Left lung (tissue), 10 donors: ENCODE data around the gene NTHL1. TPM values are rescaled to one million over a fixed set of nuclear protein-coding genes. Genes with fewer than 3 reads are reported as not detected.
A peak's percentile ranks its signal among the peaks of the same experiment; 100 is the strongest.

Source experiments
- ATAC-seq: fragments of 200-7000 bp; cut with Tn5 transposase; one replicate; pipeline ENCODE4 v1.9.1; 2020; ENCODE audit warnings: moderate library complexity
- DNase-seq, 4 donors: peaks; one replicate each; pipeline ENCODE4 v3.0.0-alpha.2; 2013 to 2020
- H3K27ac ChIP-seq, 2 donors: fragments of 200-600 bp; sonication (generic) in 1 of 2; one replicate each; pipeline versions ENCODE4 v1.5.0 to v1.8.0; 2020 to 2021
- H3K27me3 ChIP-seq, 2 donors: fragments of 200-600 bp; sonication (generic) in 1 of 2; one replicate each; pipeline versions ENCODE4 v1.5.0 to v1.8.0; 2020 to 2021
- H3K36me3 ChIP-seq, 2 donors: fragments of 200-600 bp; sonication (generic) in 1 of 2; one replicate each; pipeline versions ENCODE4 v1.5.0 to v1.8.0; 2020 to 2021
- H3K4me1 ChIP-seq, 2 donors: fragments of 200-600 bp; one replicate each; pipeline ENCODE4 v1.8.0; 2021
- H3K4me3 ChIP-seq, 2 donors: fragments of 200-600 bp; sonication (generic) in 1 of 2; one replicate each; pipeline versions ENCODE4 v1.5.0 to v1.8.0; 2020 to 2021; ENCODE audit warnings: mild to moderate bottlenecking in 1 of 2
- H3K9me3 ChIP-seq, 2 donors: fragments of 200-600 bp; sonication (generic) in 1 of 2; one replicate each; pipeline versions ENCODE4 v1.5.0 to v1.8.0; 2020 to 2021
- CTCF ChIP-seq, 2 donors: fragments of 200-600 bp; sonication (generic) in 1 of 2; IDR thresholded peaks; one replicate each; pipeline versions ENCODE4 v1.5.0 to v1.8.0; 2021; ENCODE audit warnings: antibody characterized with exemption in 2 of 2
- intact Hi-C, 2 donors: fragments of 100-400 bp; cut with DNase I; formaldehyde crosslinking; loops; one replicate each; pipeline versions ENCODE4 v1.11.2 to v1.14.2; 2022
- polyA plus RNA-seq, 6 donors: library from polyadenylated mRNA; unstranded; fragments of 120-200 nt; gene quantifications; one replicate each; pipeline ENCODE4 v1.2.1, GENCODE V29; 2013; ENCODE audit not compliant: insufficient read length in 6 of 6
- total RNA-seq, 2 donors: library from RNA; stranded (reverse); fragmentation: NEBNext Ultra II Directional; extraction: Animal tissue kit (Norgen Biotek cat#: 25700); gene quantifications; one replicate each; pipeline ENCODE4 v1.2.1, GENCODE V29; 2021
- donor health status: DM: no; HTN: yes; CAD: no.
- donor health status: DM: no; HTN: no; CAD: no.

Gene NTHL1
- total and polyA plus RNA-seq, 8 donors, result 19.4 to 30.0 (median 25.8) TPM

GRCh38 chr16:2009791-2010510 lies 37.7 kb downstream of the NTHL1 start, which contains the start of gene ZNF598:
Gene ZNF598, minus strand, starts transcription at chr16:2009821.
- peak; percentile 97 for ATAC-seq
- Histone ChIP-seq H3K27me3 (no peaks in the 10 kb centered on the region), H3K4me3 (peak within 1 kb of the TSS; percentile 68 to 98), H3K9me3 (no peaks in the 10 kb centered on the region), H3K4me1 (peaks cover 33 to 51% of the 10 kb centered on the region in 2 donors), H3K27ac (peak within 1 kb of the TSS; percentile 83 to 93), H3K36me3 (no peaks in the 10 kb centered on the region)
- TF ChIP-seq CTCF (IDR thresholded peaks at IDR 0.05), result no peak
- intact Hi-C loops, result no loop called here
- peak; percentile 84 to 95 (median 88) for DNase-seq

DNA sequence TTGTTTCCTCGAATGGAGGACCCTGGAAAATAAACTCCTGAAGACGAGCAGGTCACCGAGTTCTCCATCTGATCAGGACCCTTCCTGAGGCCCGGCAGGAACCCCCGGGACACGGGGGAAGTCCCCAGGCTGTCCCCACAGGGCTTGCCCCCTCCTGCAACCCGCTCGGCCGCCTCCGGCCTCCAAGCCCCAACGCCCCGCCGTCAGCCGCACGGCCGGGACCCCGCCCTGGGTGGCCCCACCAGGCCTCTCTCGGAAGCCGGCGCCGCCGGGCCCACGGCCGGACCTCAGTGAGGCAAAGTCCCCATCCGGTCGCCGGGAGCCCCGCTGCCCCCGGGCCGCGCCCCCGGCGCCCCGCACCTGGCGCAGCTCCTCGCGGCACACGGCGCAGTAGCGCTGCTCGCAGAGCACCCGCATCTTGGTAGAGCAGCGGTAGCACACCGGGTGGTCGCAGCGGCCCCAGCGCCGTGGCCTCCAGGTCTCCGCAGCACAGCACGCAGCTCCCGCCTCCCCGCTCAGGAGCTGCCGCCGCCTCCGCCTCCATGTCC lies 38.4 kb downstream of the NTHL1 start:
- peaks cover 35 to 58% of the 10 kb centered on the region in 2 donors for H3K4me1 ChIP-seq
- peak overlapping the region; percentile 68 to 98 for H3K4me3 ChIP-seq
- no peaks in the 10 kb centered on the region for H3K27me3 ChIP-seq
- H3K27ac ChIP-seq, result peak overlapping the region; percentile 57 to 93
- no peaks in the 10 kb centered on the region for H3K36me3 ChIP-seq
- DNase-seq (peak in 1 of 4 donors; percentile 88), ATAC-seq (peak; percentile 1)
- TF ChIP-seq CTCF (IDR thresholded peaks at IDR 0.05), result no peak
- intact Hi-C loops, result no loop called here
- no peaks in the 10 kb centered on the region for H3K9me3 ChIP-seq

DNA sequence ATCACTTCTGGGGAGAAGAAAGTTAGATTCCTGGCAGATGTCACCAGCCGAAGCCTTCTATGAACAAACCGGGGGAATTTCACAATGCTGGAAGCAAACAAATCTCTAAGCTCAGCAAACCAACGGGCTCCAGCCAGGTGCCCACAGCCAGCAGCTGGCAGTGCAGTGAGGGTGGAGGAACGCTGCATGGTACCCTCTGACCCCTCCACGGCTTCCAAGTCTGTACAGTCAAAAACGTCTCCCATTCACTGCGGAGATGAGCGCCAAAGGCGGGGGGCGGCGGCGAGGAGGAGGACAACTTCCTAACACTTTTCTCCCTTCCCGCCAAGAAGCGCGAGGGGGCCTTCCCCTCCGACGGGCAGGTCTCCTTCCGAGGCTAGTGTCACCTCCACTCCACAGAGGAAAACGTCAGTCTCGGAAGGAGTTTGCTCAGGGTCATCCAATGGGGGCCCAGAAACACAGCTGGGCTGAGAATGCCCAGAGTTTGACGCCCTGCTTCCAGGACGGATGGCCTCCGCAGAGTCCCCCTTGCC lies 38.9 kb downstream of the NTHL1 start:
- DNase-seq (peak in 1 of 4 donors; percentile 77), ATAC-seq (no peak)
- TF ChIP-seq CTCF (IDR thresholded peaks at IDR 0.05), result no peak
- Histone ChIP-seq H3K9me3 (no peaks in the 10 kb centered on the region), H3K4me1 (peaks cover 40 to 63% of the 10 kb centered on the region in 2 donors), H3K27ac (peak overlapping the region; percentile 57 to 93), H3K4me3 (peak overlapping the region; percentile 68 to 98), H3K27me3 (no peaks in the 10 kb centered on the region), H3K36me3 (no peaks in the 10 kb centered on the region)
- intact Hi-C loops, result no loop called here

DNA sequence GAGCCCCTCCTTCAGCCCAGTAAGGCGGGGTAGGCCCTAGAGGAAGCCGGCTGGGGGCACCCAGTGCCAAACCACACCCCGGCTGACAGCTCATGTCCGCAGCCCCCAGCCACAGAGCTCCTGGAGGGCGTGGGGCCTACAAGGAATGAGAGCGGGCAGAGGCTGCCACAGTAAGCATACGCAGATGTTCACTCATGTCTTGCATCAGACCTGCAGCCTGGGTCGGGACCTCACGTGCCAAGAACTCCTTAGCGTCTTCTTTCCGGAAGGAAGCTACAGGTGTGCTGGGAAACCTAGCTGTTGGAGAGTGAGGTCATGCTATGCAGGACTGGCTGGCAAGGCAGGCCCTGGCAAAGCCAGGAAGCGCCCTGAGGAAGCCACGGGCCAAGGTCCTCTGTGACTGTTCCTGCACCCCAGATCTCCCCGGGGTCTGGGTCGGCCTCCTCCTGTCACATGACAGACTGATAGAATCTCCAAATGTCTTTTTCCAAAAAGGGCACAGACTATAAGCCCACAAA lies 39.6 kb downstream of the NTHL1 start:
- H3K4me3 ChIP-seq, result peak overlapping the region in 1 of 2 donors; percentile 98
- H3K27me3 ChIP-seq, result no peaks in the 10 kb centered on the region
- H3K27ac ChIP-seq, result peak overlapping the region in 1 of 2 donors; percentile 93
- DNase-seq, result peak in 1 of 4 donors; percentile 76
- TF ChIP-seq CTCF (IDR thresholded peaks at IDR 0.05), result no peak
- ATAC-seq, result no peak
- intact Hi-C loops, result no loop called here
- peaks cover 40 to 68% of the 10 kb centered on the region in 2 donors for H3K4me1 ChIP-seq
- H3K36me3 ChIP-seq, result peaks cover 0 to 4% of the 10 kb centered on the region in 2 donors
- H3K9me3 ChIP-seq, result no peaks in the 10 kb centered on the region
